Lung (tissue), 12 donors: Measurements from ENCODE around the gene TMX2. TPM values are rescaled to one million over a fixed set of nuclear protein-coding genes. Genes with fewer than 3 reads are reported as not detected.
A peak's percentile ranks its signal among the peaks of the same experiment; 100 is the strongest.

Experiments
- ATAC-seq: fragments of 200-7000 bp; cut with Tn5 transposase; one replicate; pipeline ENCODE4 v1.9.1; 2020; ENCODE audit warnings: moderate number of reproducible peaks; ENCODE audit not compliant: insufficient read depth, low FRiP score
- DNase-seq, 3 donors: peaks; one replicate each; pipeline ENCODE4 v3.0.0-alpha.2; 2013 to 2017
- H3K27ac ChIP-seq, 2 donors: one replicate each; pipeline ENCODE4 v1.5.1; 2013; ENCODE audit warnings: mild to moderate bottlenecking in 2 of 2, moderate library complexity in 2 of 2, control low read depth in 1 of 2, inconsistent platforms in 1 of 2, low read depth in 1 of 2, low read length in 1 of 2
- H3K27me3 ChIP-seq, 3 donors: one replicate each; pipeline ENCODE4 v1.5.1; 2013; ENCODE audit warnings: low read length in 2 of 3; ENCODE audit not compliant: control insufficient read depth in 3 of 3, insufficient read depth in 3 of 3
- H3K36me3 ChIP-seq, 4 donors: one replicate each; pipeline ENCODE4 v1.5.1; 2013; ENCODE audit warnings: low read length in 4 of 4, mild to moderate bottlenecking in 1 of 4, moderate library complexity in 1 of 4; ENCODE audit not compliant: control insufficient read depth in 4 of 4, insufficient read depth in 4 of 4
- H3K4me1 ChIP-seq, 5 donors: one replicate each; pipeline ENCODE4 v1.5.1; 2013; ENCODE audit warnings: low read length in 5 of 5, mild to moderate bottlenecking in 2 of 5, moderate library complexity in 1 of 5; ENCODE audit not compliant: control insufficient read depth in 5 of 5, insufficient read depth in 5 of 5
- H3K4me3 ChIP-seq: one replicate; pipeline ENCODE4 v1.5.1; 2013; ENCODE audit warnings: mild to moderate bottlenecking, control low read depth, moderate library complexity
- H3K9ac ChIP-seq, 2 donors: one replicate each; pipeline ENCODE4 v1.5.1; 2013; ENCODE audit warnings: low read length in 2 of 2, control low read depth in 1 of 2; ENCODE audit not compliant: insufficient read depth in 1 of 2
- H3K9me3 ChIP-seq, 4 donors: one replicate each; pipeline ENCODE4 v1.5.1; 2013; ENCODE audit warnings: low read length in 3 of 4, mild to moderate bottlenecking in 1 of 4, moderate library complexity in 1 of 4; ENCODE audit not compliant: control insufficient read depth in 4 of 4, insufficient read depth in 3 of 4
- WGBS, 2 donors: extraction: QIAGEN DNeasy Blood & Tissue Kit; methylation state at CpG; one replicate each; pipeline ENCODE4 v1.1.7; 2013; 5-methylcytosine and 5-hydroxymethylcytosine counted together
- polyA plus RNA-seq, 2 donors: library from polyadenylated mRNA; stranded (reverse); fragments of 200-250 nt; gene quantifications; one replicate each; pipeline ENCODE4 v1.2.1, GENCODE V29; 2013
- total RNA-seq, 2 donors: library from RNA; depleted of rRNA in 1 of 2; stranded (reverse); fragments of >200 nt in 1 of 2; gene quantifications; one replicate each; pipeline ENCODE4 v1.2.1, GENCODE V29; 2014 to 2021
- TF ChIP-seq, protein P1 (sequence below): IDR thresholded peaks from 2 replicates; pipeline ENCODE4 v1.5.1; 2012; ENCODE audit warnings: mild to moderate bottlenecking; ENCODE audit errors: control extremely low read depth, extremely low read depth
- donor health status: control.
- donor health status: control.
- donor health status: Bipolar disorder and iron deficiency.
- donor health status: healthy.
- donor health status: DM: yes; HTN: yes; CAD: no.

The TMX2 gene
- total and polyA plus RNA-seq, 4 donors = 51.7 to 89.6 (median 63.5) TPM

- TF ChIP-seq, protein P1, sequence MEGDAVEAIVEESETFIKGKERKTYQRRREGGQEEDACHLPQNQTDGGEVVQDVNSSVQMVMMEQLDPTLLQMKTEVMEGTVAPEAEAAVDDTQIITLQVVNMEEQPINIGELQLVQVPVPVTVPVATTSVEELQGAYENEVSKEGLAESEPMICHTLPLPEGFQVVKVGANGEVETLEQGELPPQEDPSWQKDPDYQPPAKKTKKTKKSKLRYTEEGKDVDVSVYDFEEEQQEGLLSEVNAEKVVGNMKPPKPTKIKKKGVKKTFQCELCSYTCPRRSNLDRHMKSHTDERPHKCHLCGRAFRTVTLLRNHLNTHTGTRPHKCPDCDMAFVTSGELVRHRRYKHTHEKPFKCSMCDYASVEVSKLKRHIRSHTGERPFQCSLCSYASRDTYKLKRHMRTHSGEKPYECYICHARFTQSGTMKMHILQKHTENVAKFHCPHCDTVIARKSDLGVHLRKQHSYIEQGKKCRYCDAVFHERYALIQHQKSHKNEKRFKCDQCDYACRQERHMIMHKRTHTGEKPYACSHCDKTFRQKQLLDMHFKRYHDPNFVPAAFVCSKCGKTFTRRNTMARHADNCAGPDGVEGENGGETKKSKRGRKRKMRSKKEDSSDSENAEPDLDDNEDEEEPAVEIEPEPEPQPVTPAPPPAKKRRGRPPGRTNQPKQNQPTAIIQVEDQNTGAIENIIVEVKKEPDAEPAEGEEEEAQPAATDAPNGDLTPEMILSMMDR = no peak
- Histone ChIP-seq H3K27ac (no peak overlapping the region), H3K9me3 (no peaks in the 10 kb centered on the region), H3K9ac (peak overlapping the region in 1 of 2 donors; percentile 5), H3K4me1 (peaks cover 18 to 56% (median 34%) of the 10 kb centered on the region in 5 donors), H3K27me3 (no peaks in the 10 kb centered on the region), H3K4me3 (no peak overlapping the region), H3K36me3 (peaks cover 0 to 4% (median under 1%) of the 10 kb centered on the region in 4 donors)
- WGBS, 2 donors = 43 to 71% methylated on average over 2 of the region's 2 CpGs
- no peak for ATAC-seq
- DNase-seq = no peak
Measured at GRCh38 chr11:57785072-57785471, 72.7 kb downstream of the TMX2 start.

DNA sequence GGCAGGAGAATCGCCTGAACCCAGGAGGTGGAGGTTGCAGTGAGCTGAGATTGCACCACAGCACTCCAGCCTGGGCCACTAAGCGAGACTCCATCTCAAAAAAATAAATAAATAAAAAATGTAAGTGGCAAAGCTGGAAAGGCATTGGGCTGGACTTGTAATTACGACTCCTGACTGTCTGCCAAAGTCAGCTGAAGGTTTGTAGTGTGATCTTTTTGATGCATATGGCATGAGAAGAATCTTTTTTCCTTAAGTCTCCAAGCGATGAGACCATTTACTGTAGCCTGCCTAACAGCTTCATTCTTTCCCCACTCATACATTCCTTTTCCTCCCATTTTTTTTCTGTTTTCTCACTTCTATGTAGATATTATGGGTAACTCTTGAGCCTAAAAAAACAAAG lies 74.0 kb downstream of the TMX2 start:
- Histone ChIP-seq H3K36me3 (peaks cover 0 to 4% (median 2%) of the 10 kb centered on the region in 4 donors), H3K27me3 (no peaks in the 10 kb centered on the region), H3K9me3 (no peaks in the 10 kb centered on the region), H3K4me3 (no peak overlapping the region), H3K4me1 (peaks cover 14 to 48% (median 21%) of the 10 kb centered on the region in 5 donors), H3K27ac (no peak overlapping the region), H3K9ac (no peak overlapping the region)
- ATAC-seq (no peak), DNase-seq (peak in 2 of 3 donors; percentile 57 to 62)
- TF ChIP-seq, protein P1 = no peak
- 47 to 79% methylated on average over 4 of the region's 4 CpGs for WGBS, 2 donors

GRCh38 chr11:57787006-57787604 lies 74.7 kb downstream of the TMX2 start:
- peaks cover 14 to 49% (median 18%) of the 10 kb centered on the region in 5 donors for H3K4me1 ChIP-seq
- H3K9ac ChIP-seq = no peak overlapping the region
- no peak overlapping the region for H3K4me3 ChIP-seq
- no peaks in the 10 kb centered on the region for H3K27me3 ChIP-seq
- no peak overlapping the region for H3K27ac ChIP-seq
- 77% methylated on average over 4 of the region's 4 CpGs for WGBS, 2 donors
- TF ChIP-seq, protein P1 = no peak
- no peaks in the 10 kb centered on the region for H3K9me3 ChIP-seq
- peaks cover 0 to 6% (median 2%) of the 10 kb centered on the region in 4 donors for H3K36me3 ChIP-seq
- DNase-seq (no peak), ATAC-seq (no peak)
